Hematopoietic multipotent progenitor cell treated with erythropoietin and hydrocortisone succinate and interleukin-3 and kit ligand, for 15 days (in vitro differentiated cells): ENCODE results near the gene MAML2.

ENCODE experiments used
- DNase-seq: peaks from one replicate; pipeline ENCODE4 v3.0.0-alpha.2; 2015; ENCODE audit warnings: low spot score

The MAML2 gene

GRCh38 chr11:96125400-96125799 lies 217.6 kb downstream of the MAML2 start:
- no peak for DNase-seq

- no peak for DNase-seq
Measured at GRCh38 chr11:96124155-96124554, 218.8 kb downstream of the MAML2 start.

- no peak for DNase-seq
Measured at GRCh38 chr11:96123301-96123700, 219.7 kb downstream of the MAML2 start.

- no peak for DNase-seq
Measured at GRCh38 chr11:96122601-96123074, 220.4 kb downstream of the MAML2 start.

- no peak for DNase-seq
Measured at GRCh38 chr11:96119211-96119610, 223.8 kb downstream of the MAML2 start.

- no peak for DNase-seq
Measured at GRCh38 chr11:96116376-96116775, 226.6 kb downstream of the MAML2 start.

- no peak for DNase-seq
Measured at GRCh38 chr11:96114178-96115064, 228.6 kb downstream of the MAML2 start.

GRCh38 chr11:96113193-96113681 lies 229.8 kb downstream of the MAML2 start:
- DNase-seq = no peak

- no peak for DNase-seq
Measured at GRCh38 chr11:96112192-96113128, 230.5 kb downstream of the MAML2 start.

- DNase-seq = no peak
Measured at GRCh38 chr11:96111308-96111707, 231.7 kb downstream of the MAML2 start.

GRCh38 chr11:96110302-96110701 lies 232.7 kb downstream of the MAML2 start:
- DNase-seq = no peak

- no peak for DNase-seq
Measured at GRCh38 chr11:96109331-96110030, 233.5 kb downstream of the MAML2 start.

- no peak for DNase-seq
Measured at GRCh38 chr11:96107143-96107824, 235.7 kb downstream of the MAML2 start.

- no peak for DNase-seq
Measured at GRCh38 chr11:96106645-96107044, 236.3 kb downstream of the MAML2 start.

GRCh38 chr11:96105944-96106343 lies 237.1 kb downstream of the MAML2 start:
- no peak for DNase-seq

GRCh38 chr11:96105197-96105895 lies 237.6 kb downstream of the MAML2 start:
- DNase-seq = no peak

GRCh38 chr11:96104496-96104895 lies 238.5 kb downstream of the MAML2 start:
- no peak for DNase-seq

GRCh38 chr11:96103721-96104120 lies 239.3 kb downstream of the MAML2 start:
- no peak for DNase-seq

- no peak for DNase-seq
Measured at GRCh38 chr11:96103102-96103501, 239.9 kb downstream of the MAML2 start.

- no peak for DNase-seq
Measured at GRCh38 chr11:96102664-96103078, 240.3 kb downstream of the MAML2 start.

- no peak for DNase-seq
Measured at GRCh38 chr11:96101146-96101545, 241.8 kb downstream of the MAML2 start.
